K562 (cell line): ENCODE measurements around the gene RPS2. TPM values are rescaled to one million over a fixed set of nuclear protein-coding genes. Genes with fewer than 3 reads are reported as not detected.

Experiments
- ARID1B ChIP-seq: fragments of 450-650 bp; IDR thresholded peaks from 2 replicates; pipeline ENCODE4 v1.6.1; 2016; ENCODE audit warnings: antibody characterized with exemption, mild to moderate bottlenecking, inconsistent platforms
- CBX5 ChIP-seq: IDR thresholded peaks from 2 replicates; pipeline ENCODE4 v1.6.1; 2014; ENCODE audit warnings: low read depth, borderline replicate concordance
- EHMT2 ChIP-seq: fragments of 450-650 bp; IDR thresholded peaks from 2 replicates; pipeline ENCODE4 v1.6.1; 2018; ENCODE audit warnings: antibody characterized with exemption
- FIP1L1 ChIP-seq: fragments of 200-400 bp; formaldehyde crosslinking; IDR thresholded peaks from 2 replicates; pipeline ENCODE4 v1.6.1; 2018; ENCODE audit warnings: mild to moderate bottlenecking, low read depth, low read length; ENCODE audit not compliant: poor library complexity, severe bottlenecking
- FOSL1 ChIP-seq: fragments of 200-800 bp; sonication (Bioruptor generic); conservative IDR thresholded peaks from 2 replicates; pipeline ENCODE4 v1.6.1; 2016; ENCODE audit warnings: missing genetic modification characterization, missing compliant biosample characterization
- GTF2F1 ChIP-seq: IDR thresholded peaks from 2 replicates; pipeline ENCODE4 v1.6.1; 2011; ENCODE audit warnings: low read depth, low read length, improper control_type of control experiment
- KLF13 ChIP-seq: fragments of 450-650 bp; IDR thresholded peaks from 2 replicates; pipeline ENCODE4 v1.6.1; 2016; ENCODE audit warnings: missing genetic modification characterization, low read depth, mild to moderate bottlenecking, missing compliant biosample characterization, moderate library complexity, borderline replicate concordance
- MAFK ChIP-seq: IDR thresholded peaks from 2 replicates; pipeline ENCODE4 v1.6.1; 2011; ENCODE audit warnings: low read length, improper control_type of control experiment
- MYBL2 ChIP-seq, 2 experiments: fragments of 450-650 bp in 1 of 2; sonication (generic) in 1 of 2; formaldehyde crosslinking in 1 of 2; IDR thresholded peaks; 2 replicates each; pipeline versions ENCODE4 v1.6.1 to v1.8.1; 2017 to 2022; ENCODE audit warnings: borderline replicate concordance in 1 of 2, inconsistent platforms in 1 of 2, low read depth in 1 of 2, mild to moderate bottlenecking in 1 of 2, missing genetic modification reagents in 1 of 2, moderate library complexity in 1 of 2
- NFATC3 ChIP-seq: fragments of 450-650 bp; IDR thresholded peaks from 2 replicates; pipeline ENCODE4 v1.6.1; 2017; ENCODE audit warnings: mild to moderate bottlenecking
- NFE2L1 ChIP-seq: fragments of 450-650 bp; IDR thresholded peaks from 2 replicates; pipeline ENCODE4 v1.6.1; 2016; ENCODE audit warnings: missing genetic modification characterization, low read depth, mild to moderate bottlenecking, missing compliant biosample characterization, moderate library complexity, borderline replicate concordance
- NR1H2 ChIP-seq: sonication (generic); formaldehyde crosslinking; IDR thresholded peaks from 2 replicates; pipeline ENCODE4 v1.4.0; 2020; ENCODE audit warnings: mild to moderate bottlenecking, missing genetic modification reagents
- NR3C1 ChIP-seq: sonication (generic); formaldehyde crosslinking; IDR thresholded peaks from 2 replicates; pipeline ENCODE4 v1.8.1; 2022; ENCODE audit warnings: missing genetic modification reagents
- OTX1 ChIP-seq: fragments of 450-650 bp; formaldehyde crosslinking; IDR thresholded peaks from 2 replicates; pipeline ENCODE4 v1.4.0; 2022; ENCODE audit warnings: mild to moderate bottlenecking
- RFX5 ChIP-seq: IDR thresholded peaks from 2 replicates; pipeline ENCODE4 v1.6.1; 2011; ENCODE audit warnings: low read depth, mild to moderate bottlenecking, improper control_type of control experiment, low read length
- SMARCB1 ChIP-seq: IDR thresholded peaks from 2 replicates; pipeline ENCODE4 v1.6.1; 2011; ENCODE audit warnings: improper control_type of control experiment, low read depth; ENCODE audit not compliant: insufficient read length
- SNRNP70 ChIP-seq: fragments of 200-400 bp; formaldehyde crosslinking; optimal IDR thresholded peaks from 2 replicates; pipeline ENCODE3; 2017; ENCODE audit warnings: low read depth, low read length
- ZNF133 ChIP-seq: fragments of 250-450 bp; sonication (Bioruptor Pico); IDR thresholded peaks from 2 replicates; pipeline ENCODE4 v1.4.0; 2020; ENCODE audit warnings: mild to moderate bottlenecking
- ZNF232 ChIP-seq: sonication (generic); formaldehyde crosslinking; IDR thresholded peaks from 2 replicates; pipeline ENCODE4 v1.8.0; 2022; ENCODE audit warnings: mild to moderate bottlenecking, missing genetic modification reagents
- ZSCAN29 ChIP-seq: fragments of 450-650 bp; IDR thresholded peaks from 2 replicates; pipeline ENCODE4 v1.6.1; 2017
- polyA plus RNA-seq, 8 experiments: library from polyadenylated mRNA; depleted of rRNA in 4 of 8; stranded (reverse) in 5 of 8; unstranded in 3 of 8; fragments of >200 nt; fragmentation: Nextera tagmentation in 2 of 8; fragmentation: Illumina TruSeq in 1 of 8; extraction: Ambion mirVana in 2 of 8; extraction: Trizol in 1 of 8; gene quantifications; 2 replicates each; pipeline versions ENCODE4 v1.2.1 to v1.2.3, GENCODE V29; 2011 to 2014; ENCODE audit warnings: inconsistent platforms in 1 of 8, missing spikeins in 1 of 8
- total RNA-seq, 7 experiments: library from RNA; depleted of rRNA in 6 of 7; stranded (reverse); fragments of >200 nt in 6 of 7; fragmentation: Illumina TruSeq in 2 of 7; extraction: Trizol in 2 of 7; gene quantifications; 2 replicates each; pipeline versions ENCODE4 v1.2.1 to v1.2.3, GENCODE V29; 2011 to 2021; ENCODE audit warnings: low replicate concordance in 1 of 7
- TF ChIP-seq, protein P1 (sequence below): fragments of 250-450 bp; sonication (Bioruptor Pico); IDR thresholded peaks from 2 replicates; pipeline ENCODE4 v1.5.0; 2020; ENCODE audit warnings: mild to moderate bottlenecking
- TF ChIP-seq, protein P2 (sequence below): fragments of 250-450 bp; sonication (Bioruptor Pico); IDR thresholded peaks from 2 replicates; pipeline ENCODE4 v1.8.0; 2022; ENCODE audit warnings: moderate library complexity, mild to moderate bottlenecking, inconsistent platforms
- TF ChIP-seq, protein P3 (sequence below): fragments of 250-450 bp; sonication (Bioruptor Pico); IDR thresholded peaks from 2 replicates; pipeline ENCODE4 v1.9.0; 2021; ENCODE audit warnings: mild to moderate bottlenecking, inconsistent platforms

The RPS2 gene
- total and polyA plus RNA-seq, 9 of the 15 experiments (the other 6 are each of a cell fraction or from before 2014, with no cell fraction given) = 834 to 4,794 (median 3,793) TPM

DNA sequence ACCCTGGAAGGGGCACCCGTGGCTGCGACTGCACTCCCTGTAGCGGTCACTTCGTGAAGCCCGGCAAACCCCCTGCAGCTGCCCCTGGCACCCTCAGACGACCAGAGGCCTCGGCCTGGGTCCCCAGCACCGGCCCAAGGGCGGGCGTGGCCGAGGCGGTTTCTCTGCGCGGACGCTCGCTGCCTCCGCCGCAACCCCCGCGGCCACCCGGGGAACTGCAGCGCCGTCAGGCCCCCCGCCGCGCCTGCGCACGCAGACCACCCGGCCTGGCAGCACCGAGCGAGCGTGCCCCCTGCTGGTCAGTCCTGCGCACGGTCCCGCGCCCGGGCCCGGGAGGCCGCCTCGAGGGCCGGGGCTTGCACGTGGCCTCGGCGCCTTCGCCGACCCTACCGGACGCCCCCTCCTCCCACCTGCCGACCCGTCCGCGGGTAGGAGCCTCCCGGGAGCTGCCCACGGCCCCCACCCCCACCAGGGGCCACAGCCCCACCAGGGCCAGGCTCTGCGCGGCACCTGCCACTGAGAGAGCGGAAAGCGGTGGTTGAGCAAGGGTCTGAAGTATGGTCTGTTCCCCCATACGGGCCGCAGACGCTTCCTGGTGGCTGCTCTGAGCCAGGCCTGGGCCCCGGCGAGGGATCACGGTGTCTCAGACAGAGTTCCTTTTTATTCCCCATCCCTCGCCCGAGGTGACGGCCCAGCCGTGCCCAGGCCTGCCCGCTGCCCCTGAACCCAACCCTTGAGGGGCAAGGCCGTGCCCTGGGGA, 34.9 kb downstream of the RPS2 start (continued):
- TF ChIP-seq NR3C1 (CRISPR knock-in tag) (no peak; the same call in none of the 2 replicates), SMARCB1 (no peak), FOSL1 (no peak), GTF2F1 (no peak), MAFK (no peak), ZSCAN29 (no peak), NFE2L1 (tag) (no peak), RFX5 (no peak), OTX1 (no peak), EHMT2 (no peak), KLF13 (tag) (peak; percentile 73), MYBL2 (IDR thresholded peaks at IDR 0.05; ENCODE audit: low read depth) (no peak), MYBL2 (CRISPR knock-in tag; IDR thresholded peaks at IDR 0.05; ENCODE audit: borderline replicate concordance) (no peak), CBX5 (no peak; the same call in 1 of the 2 replicates), ARID1B (no peak), ZNF232 (CRISPR knock-in tag) (no peak), NR1H2 (CRISPR knock-in tag) (0 out of 2 replicates have a peak, but pooled peaks have one; percentile 81), ZNF133 (CRISPR knock-in tag) (no peak), NFATC3 (no peak), FIP1L1 (peak; percentile 89), SNRNP70 (no peak)
- TF ChIP-seq, protein P1, sequence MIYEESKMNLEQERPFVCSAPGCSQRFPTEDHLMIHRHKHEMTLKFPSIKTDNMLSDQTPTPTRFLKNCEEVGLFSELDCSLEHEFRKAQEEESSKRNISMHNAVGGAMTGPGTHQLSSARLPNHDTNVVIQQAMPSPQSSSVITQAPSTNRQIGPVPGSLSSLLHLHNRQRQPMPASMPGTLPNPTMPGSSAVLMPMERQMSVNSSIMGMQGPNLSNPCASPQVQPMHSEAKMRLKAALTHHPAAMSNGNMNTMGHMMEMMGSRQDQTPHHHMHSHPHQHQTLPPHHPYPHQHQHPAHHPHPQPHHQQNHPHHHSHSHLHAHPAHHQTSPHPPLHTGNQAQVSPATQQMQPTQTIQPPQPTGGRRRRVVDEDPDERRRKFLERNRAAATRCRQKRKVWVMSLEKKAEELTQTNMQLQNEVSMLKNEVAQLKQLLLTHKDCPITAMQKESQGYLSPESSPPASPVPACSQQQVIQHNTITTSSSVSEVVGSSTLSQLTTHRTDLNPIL (CRISPR knock-in tag) = no peak
- TF ChIP-seq, protein P2, sequence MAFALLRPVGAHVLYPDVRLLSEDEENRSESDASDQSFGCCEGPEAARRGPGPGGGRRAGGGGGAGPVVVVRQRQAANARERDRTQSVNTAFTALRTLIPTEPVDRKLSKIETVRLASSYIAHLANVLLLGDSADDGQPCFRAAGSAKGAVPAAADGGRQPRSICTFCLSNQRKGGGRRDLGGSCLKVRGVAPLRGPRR (CRISPR knock-in tag) = no peak
- TF ChIP-seq, protein P3, sequence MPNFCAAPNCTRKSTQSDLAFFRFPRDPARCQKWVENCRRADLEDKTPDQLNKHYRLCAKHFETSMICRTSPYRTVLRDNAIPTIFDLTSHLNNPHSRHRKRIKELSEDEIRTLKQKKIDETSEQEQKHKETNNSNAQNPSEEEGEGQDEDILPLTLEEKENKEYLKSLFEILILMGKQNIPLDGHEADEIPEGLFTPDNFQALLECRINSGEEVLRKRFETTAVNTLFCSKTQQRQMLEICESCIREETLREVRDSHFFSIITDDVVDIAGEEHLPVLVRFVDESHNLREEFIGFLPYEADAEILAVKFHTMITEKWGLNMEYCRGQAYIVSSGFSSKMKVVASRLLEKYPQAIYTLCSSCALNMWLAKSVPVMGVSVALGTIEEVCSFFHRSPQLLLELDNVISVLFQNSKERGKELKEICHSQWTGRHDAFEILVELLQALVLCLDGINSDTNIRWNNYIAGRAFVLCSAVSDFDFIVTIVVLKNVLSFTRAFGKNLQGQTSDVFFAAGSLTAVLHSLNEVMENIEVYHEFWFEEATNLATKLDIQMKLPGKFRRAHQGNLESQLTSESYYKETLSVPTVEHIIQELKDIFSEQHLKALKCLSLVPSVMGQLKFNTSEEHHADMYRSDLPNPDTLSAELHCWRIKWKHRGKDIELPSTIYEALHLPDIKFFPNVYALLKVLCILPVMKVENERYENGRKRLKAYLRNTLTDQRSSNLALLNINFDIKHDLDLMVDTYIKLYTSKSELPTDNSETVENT (CRISPR knock-in tag) = peak; percentile 58; the same call in 1 of the 2 replicates
